Myocyte (in vitro differentiated cells): ENCODE data around the gene ROR2. TPM values are rescaled to one million over a fixed set of nuclear protein-coding genes. Genes with fewer than 3 reads are reported as not detected.

Experiments used
- DNase-seq: peaks from one replicate; pipeline ENCODE4 v3.0.0-alpha.2; 2012; ENCODE audit warnings: low read depth
- total RNA-seq: library from RNA; depleted of rRNA; stranded (reverse); fragments of >200 nt; gene quantifications from 2 replicates; pipeline ENCODE4 v1.2.3, GENCODE V29; 2014

The ROR2 gene
- total RNA-seq, 1 donor from 2014 or later: 0.05 TPM

DNA sequence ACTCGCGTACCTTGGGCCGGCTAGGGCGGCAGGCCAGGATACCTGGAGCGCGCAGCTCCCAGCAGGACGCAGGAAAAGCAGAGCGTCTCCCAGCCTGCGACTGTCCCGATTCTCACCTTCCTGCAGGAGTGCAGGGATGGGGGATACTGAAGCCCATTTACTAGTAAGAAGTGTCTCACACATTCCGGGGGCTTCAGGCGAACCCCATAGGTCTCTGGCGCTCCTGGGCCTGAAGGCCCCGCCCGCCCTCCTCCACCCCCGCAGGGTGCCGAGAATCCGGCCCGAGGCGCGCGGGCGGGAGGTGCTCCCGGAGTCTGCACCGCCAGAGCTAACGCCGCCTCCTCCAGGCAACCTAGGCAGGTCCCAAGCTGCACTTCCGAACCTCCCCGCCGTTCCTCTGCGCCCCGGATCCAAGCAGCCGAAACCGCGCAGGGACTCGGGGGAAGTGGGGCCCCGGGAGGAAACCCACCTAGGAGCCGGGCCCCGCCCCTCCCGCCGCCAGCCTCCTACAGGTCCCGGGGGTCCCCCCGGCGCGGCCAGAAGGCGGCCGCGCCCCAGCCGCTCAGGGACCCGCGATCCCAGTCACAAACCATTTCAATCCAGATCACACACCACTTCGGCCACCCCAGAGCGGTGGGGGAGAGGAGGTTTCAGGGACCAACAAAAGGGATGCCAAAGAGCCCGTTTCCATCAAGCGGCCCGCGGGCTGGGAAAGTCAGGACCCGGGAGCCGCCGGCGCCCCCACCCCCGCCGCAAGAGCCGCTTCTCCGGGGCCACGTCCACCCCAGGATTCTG, 1.2 kb downstream of the ROR2 start:
- DNase-seq: no peak

- no peak for DNase-seq
Measured at GRCh38 chr9:91948101-91948596, 1.9 kb downstream of the ROR2 start.

- DNase-seq: no peak
Measured at GRCh38 chr9:91946653-91947488, 3.2 kb downstream of the ROR2 start.

- DNase-seq: no peak
Measured at GRCh38 chr9:91946196-91946595, 3.8 kb downstream of the ROR2 start.

DNA sequence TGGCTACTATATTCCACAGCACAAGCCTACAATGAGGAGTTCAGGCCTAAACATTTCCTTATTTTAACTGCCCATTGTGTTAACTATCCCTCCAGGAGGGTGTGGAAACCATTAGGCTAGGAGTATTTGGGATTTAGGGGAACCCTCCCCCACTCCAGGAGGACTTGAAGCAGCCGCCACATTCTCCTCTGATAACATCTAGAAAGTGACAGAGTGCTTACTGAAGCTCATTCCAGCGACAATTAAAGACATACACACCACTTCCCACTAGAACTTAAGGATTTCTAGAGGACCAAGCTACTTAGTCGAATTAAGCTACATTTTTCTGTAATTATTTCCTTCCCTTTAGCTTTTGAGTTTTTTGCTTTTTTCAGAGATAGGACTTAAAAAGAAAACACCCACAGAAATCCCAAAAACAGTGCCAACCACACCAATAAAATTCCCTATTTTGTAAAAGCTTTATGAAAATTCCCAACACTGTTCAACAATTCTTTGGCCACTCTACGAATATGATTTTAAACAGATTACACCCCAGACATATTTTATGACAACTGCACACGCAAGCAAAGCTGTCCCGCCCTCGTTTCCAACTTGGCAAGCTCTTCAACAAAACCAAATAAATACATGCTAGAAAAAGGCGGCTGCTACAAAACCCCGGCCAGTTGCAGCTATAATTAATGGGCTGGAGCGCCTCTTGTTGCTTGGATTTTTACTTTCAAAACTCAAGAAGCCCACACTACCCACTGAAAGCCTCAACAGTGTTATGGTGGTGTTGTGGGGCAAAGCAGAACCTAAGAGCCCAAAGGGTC, 4.5 kb downstream of the ROR2 start:
- DNase-seq: no peak

- DNase-seq: no peak
Measured at GRCh38 chr9:91944711-91945110, 5.3 kb downstream of the ROR2 start.

DNA sequence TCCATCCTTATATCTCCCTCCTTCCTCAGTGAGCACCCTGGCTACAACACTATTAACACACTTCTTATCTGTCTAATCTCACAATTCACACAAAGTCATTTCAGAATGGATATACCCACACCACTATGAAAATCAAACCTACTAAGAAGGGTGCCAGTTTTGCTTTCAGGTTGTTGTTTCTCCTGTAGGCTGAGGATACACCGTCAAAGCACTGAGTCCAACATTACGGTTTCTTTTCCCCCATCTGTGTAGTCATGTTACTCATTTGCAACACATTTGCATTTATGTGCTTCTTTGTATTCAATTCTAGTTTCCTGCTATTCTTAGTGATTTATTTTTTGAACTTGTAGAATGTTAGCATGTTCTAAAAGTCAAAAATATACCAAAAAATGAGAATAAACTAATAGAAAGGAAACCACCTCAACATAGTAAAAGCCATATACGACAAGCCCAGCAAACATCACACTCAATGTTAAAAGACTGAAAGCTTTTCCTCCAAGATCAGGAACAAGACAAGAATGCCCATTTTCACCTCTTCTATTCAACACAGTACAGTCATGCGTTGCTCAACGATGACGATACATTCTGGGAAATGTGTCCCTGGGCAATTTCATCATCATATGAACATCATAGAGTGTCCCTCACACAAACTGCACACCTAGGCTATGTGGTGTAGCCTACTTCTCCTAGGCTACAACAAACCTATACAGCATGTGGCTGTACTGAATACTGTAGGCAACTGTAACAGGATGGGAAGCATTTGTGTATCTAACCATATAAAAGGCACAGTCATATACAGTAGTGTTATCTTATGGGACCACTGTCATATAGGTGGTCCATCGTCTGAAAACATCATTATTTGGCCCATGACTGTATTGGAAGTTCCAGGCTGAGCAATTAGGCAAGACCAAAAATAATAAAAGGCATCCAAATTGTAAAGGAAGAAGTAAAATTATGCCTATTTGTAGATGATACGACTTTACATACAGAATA, 6.3 kb downstream of the ROR2 start:
- no peak for DNase-seq

DNA sequence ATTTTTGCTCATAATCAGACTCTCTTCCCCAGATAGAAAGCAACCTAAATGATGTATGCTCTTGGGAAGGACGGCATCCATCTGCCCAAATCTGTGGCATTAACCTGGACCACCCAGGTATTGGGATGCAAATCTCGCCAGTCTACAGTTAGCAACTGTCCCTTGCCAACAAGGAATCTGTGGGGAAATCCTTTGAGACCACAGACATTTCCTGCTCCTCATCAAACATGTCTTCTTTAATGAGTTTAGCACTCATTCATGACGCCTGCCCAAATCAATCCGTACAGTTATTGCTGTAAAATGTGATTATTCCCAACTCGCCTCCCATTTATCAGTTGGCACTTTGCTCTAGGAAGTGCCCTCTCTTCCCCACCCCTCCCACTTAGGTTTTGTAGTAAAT, 7.8 kb downstream of the ROR2 start:
- no peak for DNase-seq

- DNase-seq: no peak
Measured at GRCh38 chr9:91939978-91940377, 10.1 kb downstream of the ROR2 start.

- DNase-seq: no peak
Measured at GRCh38 chr9:91937727-91938126, 12.3 kb downstream of the ROR2 start.

DNA sequence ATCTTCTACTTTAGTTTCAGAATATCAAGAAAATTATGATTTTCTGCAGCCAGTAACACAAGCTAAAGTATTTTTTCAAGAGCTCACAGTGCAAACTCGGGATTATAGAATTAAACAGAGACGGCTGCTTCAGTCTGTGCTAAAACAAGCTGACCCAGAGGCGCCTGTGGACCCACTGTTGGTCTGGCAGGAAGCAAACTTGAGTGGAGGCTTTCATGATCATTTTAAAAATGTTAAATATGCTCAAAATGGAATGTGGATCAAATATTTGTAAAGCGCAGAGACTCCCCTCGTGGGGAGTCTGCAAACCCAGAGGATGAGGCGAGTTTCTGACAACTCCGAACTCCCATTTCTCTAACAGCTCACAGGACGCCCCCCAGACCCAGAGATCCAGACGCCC, 13.0 kb downstream of the ROR2 start:
- DNase-seq: no peak

GRCh38 chr9:91935805-91936514, 14.1 kb downstream of the ROR2 start:
- no peak for DNase-seq

DNA sequence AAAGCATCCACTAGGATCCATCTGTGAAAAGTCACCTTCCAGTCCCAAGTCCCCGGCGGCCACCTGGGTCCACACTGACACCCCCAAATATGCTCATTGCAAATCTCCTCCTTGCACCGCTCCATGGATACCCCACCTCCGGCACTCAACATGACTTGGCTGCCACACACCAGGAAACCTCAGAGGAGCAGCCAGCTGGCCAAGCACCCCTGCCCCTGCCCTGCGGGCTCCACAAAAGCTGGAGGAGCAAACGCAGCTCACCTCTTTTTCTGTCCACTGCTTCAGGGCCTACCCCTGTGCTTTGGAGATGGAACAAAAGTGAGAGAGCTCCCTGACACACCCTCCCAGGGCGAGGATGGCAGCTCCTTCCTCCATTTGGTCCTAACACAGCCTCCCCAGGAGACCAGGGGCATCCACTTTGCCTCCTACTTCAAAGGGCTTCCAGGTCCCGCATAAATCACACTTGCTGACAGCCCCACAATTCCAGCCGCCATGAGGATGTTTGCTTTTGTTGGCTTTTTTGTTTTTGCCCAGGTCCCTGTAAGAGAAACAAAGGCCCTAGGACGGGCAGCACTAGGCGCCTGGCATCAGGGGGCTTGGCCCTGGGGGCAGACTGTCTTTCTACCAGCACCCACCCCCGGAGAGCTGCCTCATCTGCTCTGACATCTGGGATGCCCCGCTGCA, 14.8 kb downstream of the ROR2 start:
- no peak for DNase-seq

DNA sequence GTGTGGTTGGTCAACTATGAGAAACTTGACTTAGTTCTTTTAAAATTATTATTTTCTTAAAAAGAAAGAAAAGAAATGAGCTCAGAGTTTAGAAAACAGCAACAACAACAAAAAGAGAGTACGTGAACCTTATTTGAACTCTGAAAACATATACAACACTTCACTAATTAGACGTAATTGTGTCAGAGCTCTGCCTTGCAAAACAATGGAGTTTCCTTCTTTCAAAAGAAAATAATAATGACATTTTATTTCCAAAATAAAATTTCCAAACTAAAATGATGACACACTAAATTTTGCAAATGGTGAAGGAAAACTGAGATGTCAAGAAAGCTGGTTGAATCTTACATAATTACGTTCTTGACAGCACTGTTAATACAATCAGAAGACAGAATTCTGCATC, 15.4 kb downstream of the ROR2 start:
- no peak for DNase-seq

GRCh38 chr9:91933556-91934352, 16.3 kb downstream of the ROR2 start:
- no peak for DNase-seq

- DNase-seq: no peak
Measured at GRCh38 chr9:91930475-91930874, 19.6 kb downstream of the ROR2 start.

- no peak for DNase-seq
Measured at GRCh38 chr9:91929331-91929730, 20.7 kb downstream of the ROR2 start.

- no peak for DNase-seq
Measured at GRCh38 chr9:91927922-91928510, 22.0 kb downstream of the ROR2 start.
